GM19240 (cell line): ENCODE data around the gene PLCB2.

ENCODE experiments used
- DNase-seq: peaks from one replicate; pipeline ENCODE4 v3.0.0; 2011; ENCODE audit warnings: low spot score; ENCODE audit not compliant: insufficient read length

Gene PLCB2

DNA sequence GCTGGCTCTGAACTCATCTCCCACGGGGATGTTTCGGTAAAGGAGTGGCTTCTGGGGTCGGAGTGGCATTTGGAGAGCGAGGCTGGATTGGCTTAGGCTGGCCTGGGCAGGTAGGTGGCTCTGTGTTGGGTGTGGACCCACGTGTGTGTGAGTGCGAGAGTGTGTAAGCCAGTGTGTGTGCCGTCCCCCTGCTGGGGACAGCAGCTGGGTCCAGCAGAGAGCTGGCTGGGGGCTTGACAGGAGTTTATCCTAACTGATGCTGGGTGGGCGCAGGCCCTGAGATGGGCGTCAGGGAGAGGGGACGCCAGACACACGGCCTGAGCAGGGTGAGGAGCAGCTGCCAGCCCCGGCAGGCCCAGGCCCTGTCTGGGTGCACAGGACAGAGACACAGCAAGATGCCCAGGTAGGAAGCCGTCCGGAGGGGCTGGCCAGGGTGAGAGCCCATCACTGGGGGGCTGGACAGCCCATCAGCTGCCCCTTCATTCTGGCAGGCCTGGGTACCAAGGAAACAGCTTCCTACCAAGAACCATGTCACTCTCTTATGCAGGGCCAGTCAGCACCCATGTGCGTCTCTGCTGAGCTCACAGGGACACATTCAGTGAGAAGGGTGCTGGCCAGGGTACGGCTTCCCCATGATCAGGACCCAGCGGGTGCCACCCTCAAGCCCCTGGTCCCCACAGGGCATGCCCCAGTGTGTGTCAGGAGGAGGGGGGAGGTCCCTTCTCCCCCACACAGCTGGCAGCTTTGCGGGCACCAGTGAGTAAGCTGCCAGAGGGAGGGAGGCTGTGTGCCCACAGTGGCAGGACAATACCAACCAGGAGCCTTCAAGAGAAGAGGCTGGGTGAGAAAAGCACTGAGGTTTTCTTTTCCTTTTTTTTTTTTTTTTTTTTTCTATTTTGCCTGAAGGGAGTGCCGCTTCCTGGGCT lies 67.8 kb downstream of the PLCB2 start:
- DNase-seq, result no peak

DNA sequence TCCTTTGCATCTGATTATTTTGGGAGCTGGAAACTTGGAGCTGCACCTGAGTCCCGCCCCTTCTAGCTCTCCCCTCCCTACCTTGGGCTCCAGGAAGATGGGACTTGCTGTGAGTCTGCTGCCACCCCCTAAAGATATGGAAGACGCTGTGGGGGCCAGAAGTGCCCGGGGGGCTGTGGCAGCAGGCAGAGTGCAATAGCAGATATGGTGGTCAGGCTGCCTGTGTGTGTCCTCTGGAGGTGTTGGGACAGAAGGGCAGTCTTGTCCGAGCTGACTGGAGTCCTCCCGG lies 68.4 kb downstream of the PLCB2 start:
- DNase-seq, result no peak

DNA sequence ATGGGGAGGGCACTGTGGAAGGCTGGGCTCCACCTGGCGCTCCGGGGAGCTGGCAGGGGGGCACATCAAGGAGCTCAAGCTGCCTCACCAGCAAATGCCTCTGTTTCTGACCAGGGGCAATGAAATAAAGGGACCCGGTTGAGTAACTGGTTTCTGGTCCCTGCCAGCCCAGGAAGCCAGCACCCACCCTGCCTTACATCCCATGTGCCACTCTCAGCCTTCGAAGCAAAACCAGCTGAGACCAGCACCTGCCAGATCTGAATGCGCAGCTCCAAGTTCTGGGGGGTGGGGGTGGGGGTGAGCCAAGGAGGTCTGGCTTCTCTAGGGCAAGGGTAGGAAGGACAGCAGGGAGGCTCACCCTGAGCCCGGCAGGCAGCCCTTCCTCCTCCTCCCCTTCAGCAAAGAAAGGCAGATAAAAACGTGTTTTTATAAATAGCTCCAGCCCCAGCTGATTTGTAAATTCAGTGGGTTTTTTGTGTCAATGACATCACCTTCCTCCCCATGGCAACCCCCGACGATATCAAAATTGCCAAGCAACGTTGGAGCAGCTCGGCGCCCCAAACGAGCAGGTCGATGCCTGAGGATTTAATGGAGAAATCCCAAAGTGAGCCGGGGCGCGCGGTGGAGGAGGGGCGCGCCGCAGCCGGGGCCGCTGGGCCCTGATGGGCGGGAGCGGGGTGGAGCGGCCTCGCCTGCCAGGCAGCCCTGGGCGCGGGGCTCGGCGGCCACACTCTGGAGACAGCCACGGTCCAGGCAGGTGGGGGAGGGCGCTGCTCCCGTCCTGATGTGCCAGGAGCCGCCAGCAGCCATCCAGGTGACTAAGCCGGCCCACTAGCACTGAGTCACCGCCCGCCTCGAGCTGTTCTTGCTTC lies 69.0 kb downstream of the PLCB2 start, which contains the start of gene PAK6:
Gene PAK6, plus strand, starts transcription at position 532 of the 872 bp plus-strand sequence. CDS start 25,723 bp downstream, outside the sequence.
- no peak for DNase-seq
